ENCODE results near the gene ANKRD11.
A peak's percentile ranks its signal among the peaks of the same experiment; 100 is the strongest.
"Not testable (repeated sequence)": the region's sequence is repeated elsewhere in the genome, so short reads cannot be mapped to it uniquely, and the experiment has no call there.

ANKRD11 gene

GRCh38 chr16:89409161-89409711 lies 81.1 kb downstream of the ANKRD11 start:
- no peak for DNase-seq

GRCh38 chr16:89408315-89408714 lies 82.0 kb downstream of the ANKRD11 start:
- DNase-seq: peak in 1 of 56 donors; percentile 43

- DNase-seq: peak in 1 of 56 donors; percentile 25
These were observed 82.4 kb downstream of the ANKRD11 start for GRCh38 chr16:89407925-89408300.

- no peak for DNase-seq
These were observed 83.0 kb downstream of the ANKRD11 start for GRCh38 chr16:89407282-89407924.

DNA sequence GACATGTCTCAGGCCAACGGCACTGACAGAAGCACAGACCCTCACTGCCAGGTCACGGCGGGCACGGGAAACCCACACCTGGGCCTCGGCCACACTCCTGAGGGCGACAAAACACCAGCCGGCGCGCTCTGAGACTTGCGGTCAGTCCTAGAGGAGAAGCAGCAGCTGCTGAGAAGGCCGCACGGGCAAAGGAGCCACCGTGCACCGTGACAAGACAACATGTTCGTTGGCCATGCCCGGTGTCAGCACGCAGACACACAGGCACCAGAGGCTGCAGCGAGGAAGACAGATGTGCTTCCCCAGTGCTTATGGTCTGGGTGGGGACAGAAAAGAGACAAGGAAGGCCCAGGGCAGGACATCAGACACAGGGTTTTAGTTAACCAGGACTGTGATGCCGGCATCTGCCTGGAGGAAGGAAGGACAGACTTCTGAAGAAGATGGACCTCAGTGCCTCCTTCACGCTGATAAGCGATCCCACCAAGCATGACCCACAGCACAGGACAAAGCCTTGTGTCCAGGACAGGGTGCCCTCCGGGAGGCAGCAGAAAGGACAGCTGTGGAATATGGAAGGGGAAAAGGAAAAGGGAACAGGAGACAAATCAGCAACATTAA lies 84.0 kb downstream of the ANKRD11 start:
- DNase-seq: no peak

- no peak for DNase-seq
These were observed 85.8 kb downstream of the ANKRD11 start for GRCh38 chr16:89404561-89404960.

- DNase-seq: no peak
These were observed 87.4 kb downstream of the ANKRD11 start for GRCh38 chr16:89402962-89403361.

DNA sequence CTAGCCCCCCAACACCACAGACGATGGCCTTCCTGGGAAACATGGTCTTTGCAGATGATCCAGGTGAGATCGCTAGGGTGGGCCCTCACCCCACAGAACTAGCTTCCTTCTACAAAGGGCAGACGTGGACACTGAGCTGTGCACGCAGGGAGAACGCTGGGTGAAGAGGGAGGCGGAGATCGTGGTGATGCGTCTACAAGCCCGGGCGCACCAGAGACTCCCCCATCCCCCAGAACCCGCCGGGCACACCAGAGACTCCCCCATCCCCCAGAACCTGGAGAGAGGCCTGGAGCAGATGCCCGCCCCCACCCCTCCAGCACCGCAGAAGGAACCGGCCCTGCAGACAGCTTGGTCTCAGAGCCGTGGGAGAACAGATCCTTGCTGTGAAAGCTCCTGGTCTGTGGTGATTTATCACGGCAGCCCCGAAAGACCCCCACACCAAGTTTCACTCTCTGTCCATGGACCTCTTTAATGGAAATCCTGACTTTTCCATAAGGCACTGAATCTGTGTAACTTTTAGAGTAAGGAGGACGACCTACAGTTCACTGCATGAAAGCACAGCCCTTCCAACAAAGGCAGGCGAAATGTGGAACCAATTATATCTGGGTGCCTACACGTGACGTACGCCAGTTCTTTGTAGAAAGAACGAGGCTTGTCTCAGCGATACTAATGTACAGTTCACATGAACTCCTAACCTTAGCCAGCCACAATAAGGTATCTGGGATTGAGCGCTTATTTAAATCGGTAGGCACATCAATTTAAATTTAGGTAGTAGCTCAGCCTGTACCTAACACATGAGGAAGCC lies 88.5 kb downstream of the ANKRD11 start:
- peak in 2 of 56 donors; percentile 22 to 23 for DNase-seq

- DNase-seq: no peak
These were observed 89.2 kb downstream of the ANKRD11 start for GRCh38 chr16:89401205-89401604.

GRCh38 chr16:89400740-89401139 lies 89.6 kb downstream of the ANKRD11 start:
- no peak for DNase-seq

- no peak for DNase-seq
These were observed 91.4 kb downstream of the ANKRD11 start for GRCh38 chr16:89398924-89399323.

- DNase-seq: no peak
These were observed 93.0 kb downstream of the ANKRD11 start for GRCh38 chr16:89397331-89397861.

DNA sequence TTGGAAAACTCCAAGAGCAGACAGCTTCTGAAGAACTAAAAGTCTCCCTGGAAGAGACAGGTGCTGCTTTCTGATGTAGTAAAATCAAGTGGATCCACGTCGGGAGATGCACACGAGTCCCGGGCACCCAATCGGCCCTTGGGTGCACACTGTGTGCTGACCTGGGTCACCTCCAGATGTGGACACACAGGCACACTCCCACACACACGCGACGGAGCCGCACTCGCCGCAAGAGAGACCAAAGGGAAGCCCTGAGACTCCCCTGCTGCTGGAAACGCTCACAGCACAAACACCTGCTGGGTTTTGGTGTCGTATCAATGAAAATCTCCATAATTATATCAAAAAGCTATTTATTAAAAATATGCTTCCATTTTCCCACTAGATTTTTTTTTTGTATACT lies 94.2 kb downstream of the ANKRD11 start:
- DNase-seq: no peak

DNA sequence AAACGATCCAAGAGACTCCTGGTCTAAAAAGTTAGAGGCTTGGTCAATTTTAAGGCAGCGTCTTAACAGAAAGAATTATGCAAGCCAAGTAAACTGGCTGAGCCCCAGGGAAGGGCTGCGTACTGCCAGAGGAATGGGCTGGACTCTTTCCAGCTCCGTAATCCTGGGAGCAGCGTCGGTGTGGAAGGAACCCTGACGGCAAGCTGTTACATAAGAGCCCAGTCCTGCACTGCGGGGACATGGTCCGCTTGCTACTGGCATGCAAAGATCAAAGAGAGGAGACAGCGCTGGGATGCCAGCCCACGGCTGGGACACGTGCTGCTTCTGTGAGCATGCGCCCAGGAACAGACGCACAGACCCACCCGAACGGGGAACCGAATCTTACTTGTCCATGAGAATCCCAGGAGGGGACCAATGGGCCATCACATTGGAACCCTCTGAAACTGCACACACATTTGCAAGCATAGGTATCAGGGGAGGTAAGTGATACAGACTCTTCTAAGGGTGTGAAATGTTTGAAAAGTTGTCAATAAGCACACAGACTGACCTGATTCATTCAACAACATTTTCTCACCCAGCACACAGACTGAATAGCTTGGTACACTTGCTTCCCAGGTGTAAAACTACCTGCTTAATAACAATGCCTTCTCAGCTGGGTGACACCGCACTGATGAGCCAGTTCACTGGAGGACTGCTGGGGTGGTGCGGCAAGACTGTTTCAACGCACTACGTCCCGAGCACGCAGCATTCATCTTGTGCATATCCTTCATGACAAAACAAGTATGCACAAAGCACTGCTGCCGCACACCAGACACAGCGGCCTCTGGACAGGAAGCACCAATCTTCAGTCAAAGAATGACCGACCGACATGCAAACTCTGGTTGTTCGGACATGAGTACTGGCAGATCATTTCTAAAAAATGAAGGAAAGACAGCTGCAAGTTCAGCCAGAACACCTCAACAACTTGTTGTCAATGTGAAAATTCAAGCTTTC lies 94.9 kb downstream of the ANKRD11 start:
- DNase-seq: peak in 55 of 56 donors; percentile 22 to 90 (median 71)

DNA sequence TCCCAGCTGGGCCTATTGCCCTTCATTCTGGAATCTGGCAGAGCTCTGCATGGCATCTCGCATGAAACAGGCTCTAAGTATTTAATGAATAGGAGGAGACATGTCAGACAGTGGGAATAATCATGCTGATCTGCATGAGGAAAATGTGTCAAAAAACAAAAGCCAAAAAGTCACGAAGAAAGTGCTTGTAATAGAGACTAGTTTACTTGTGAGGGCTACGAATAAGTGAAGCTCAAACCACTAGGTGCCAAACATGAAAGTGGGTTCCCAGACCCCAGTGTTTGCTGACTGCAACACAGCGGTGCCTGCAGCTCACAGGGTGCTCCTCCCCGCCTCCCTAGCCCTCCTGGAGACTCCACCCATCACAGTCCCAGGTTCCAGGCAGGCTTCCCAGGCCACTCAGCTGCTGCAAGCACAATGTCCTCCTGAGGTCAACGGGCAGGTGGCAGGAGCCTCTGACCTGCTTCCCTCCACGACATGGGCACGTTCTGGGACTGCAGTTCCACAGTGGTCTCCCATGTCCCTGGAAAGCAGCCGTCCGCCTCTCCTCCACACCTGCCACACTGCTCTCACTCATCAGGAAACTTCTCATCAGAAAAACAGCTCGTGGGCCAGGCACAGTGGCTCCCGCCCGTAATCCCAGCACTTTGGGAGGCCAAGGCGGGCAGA lies 96.5 kb downstream of the ANKRD11 start:
- no peak for DNase-seq

- no peak for DNase-seq
These were observed 97.3 kb downstream of the ANKRD11 start for GRCh38 chr16:89392881-89393737.

GRCh38 chr16:89390224-89390583 lies 100.2 kb downstream of the ANKRD11 start:
- not testable (repeated sequence) for DNase-seq

- DNase-seq: not testable (repeated sequence)
These were observed 100.7 kb downstream of the ANKRD11 start for GRCh38 chr16:89389504-89390223.

All from amygdala (tissue), 56 donors.